COLO668 (cell line): ENCODE data around the gene S100A3.
"Not testable (repeated sequence)": the region's sequence is repeated elsewhere in the genome, so short reads cannot be mapped to it uniquely, and the experiment has no call there.

Source experiments
- DNase-seq: peaks from one replicate; lab custom pipeline; 2025; ENCODE audit not compliant: unreplicated experiment; lab: John Stamatoyannopoulos, UW

S100A3 gene, protein sequence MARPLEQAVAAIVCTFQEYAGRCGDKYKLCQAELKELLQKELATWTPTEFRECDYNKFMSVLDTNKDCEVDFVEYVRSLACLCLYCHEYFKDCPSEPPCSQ

GRCh38 chr1:153548722-153549688 lies at the start of gene S100A3:
Gene S100A3, minus strand, starts transcription at chr1:153549258. Its CDS starts 773 bp downstream, at chr1:153548485.
- no peak for DNase-seq

DNA sequence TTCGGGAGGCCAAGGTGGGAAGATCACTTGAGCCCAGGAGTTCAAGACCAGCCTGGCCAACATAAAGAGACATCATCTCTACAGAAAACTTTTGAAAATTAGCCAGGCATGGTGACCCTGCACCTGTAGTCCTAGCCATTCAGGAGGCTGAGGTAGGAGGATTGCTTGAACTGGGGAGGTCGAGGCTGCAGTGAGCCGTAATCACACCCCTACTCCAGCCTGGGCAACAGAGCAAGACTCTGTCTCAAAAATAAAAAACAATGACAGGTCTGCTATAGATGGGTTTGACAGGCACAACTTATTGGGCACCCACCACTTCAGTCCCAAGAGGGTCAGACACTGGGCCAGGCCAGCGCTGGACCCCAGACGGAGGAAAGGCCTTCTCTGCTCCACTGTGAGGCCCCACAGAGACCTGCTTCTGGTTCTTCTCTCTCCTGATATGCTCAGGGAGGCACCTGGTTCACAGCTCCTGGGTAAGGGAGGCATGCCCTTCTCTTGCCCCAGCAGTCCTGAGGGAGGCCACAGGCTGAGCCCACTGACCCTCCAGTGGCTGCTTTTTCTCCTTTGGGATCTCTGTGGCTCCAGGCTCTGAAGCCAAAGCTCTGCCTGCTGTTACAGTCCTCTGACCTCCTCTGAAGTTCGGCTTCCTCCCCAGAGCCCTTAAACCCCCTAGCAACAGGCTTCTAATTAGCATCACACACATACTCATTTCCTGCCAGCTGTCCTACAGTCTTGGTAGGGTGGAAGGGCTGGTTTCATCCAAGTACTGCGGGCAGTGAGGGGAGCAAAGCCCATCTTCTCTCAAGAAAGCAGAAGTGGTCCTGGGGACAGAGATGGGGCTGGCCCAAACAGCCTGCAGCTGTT lies 49.5 kb upstream of the S100A3 start:
- DNase-seq: peak; percentile 23

- no peak for DNase-seq
Measured at GRCh38 chr1:153597206-153597605, 48.1 kb upstream of the S100A3 start.

DNA sequence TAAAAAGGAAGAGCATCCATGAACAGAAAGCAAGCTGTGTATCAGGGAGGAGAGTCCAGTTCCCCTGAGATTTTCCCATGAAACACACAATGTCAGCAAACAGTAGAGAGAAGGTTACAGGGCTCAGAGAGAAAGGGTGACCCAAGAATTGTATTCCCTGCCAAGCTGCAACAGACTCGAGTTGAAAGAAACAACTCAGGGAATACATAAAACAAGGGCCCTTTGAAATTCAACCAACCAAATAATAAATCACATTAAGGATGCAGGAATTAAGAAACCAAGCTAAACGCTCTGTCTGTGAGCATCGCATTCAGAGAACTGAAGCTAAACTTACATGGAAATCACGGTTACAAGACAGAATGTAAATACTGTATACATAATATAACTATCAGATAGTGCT lies 43.7 kb upstream of the S100A3 start:
- DNase-seq: no peak

- DNase-seq: no peak
Measured at GRCh38 chr1:153588482-153588881, 39.4 kb upstream of the S100A3 start.

DNA sequence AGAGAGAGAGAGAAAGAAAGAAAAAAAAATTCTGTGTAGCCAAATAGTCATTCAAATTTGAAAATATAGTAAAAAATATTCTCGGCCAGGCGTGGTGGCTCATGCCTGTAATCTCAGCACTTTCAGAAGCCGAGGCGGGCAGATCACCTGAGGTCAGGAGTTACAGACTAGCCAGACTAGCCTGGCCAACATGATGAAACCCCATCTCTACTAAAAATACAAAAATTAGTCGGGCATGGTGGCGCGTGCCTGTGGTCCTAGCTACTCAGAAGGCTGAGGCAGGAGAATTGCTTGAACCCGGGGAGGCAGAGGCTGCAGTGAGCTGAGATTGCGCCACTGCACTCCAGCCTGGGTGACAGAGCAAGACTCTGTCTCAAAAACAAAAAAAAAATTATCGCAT lies 39.0 kb upstream of the S100A3 start:
- DNase-seq: not testable (repeated sequence)

GRCh38 chr1:153587314-153587713 lies 38.3 kb upstream of the S100A3 start:
- DNase-seq: no peak

GRCh38 chr1:153586347-153586746 lies 37.3 kb upstream of the S100A3 start:
- DNase-seq: no peak

DNA sequence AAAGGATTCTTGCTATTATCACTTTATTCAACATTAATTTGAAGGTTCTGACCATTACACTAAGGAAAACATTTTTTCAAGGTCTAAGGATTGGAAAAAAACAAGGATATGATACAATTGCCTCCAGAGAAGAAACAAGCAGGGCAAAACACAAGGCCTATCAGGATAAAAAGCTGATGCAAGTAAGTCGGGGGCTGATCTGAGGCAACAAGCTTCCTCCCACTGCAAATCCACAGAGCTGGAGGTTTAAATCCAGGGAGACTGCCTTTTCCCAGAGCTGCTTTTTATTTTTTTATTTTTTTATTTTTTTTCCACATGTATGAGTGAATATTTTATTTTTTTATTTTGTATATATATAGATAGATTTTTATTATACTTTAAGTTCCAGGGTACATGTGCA lies 35.9 kb upstream of the S100A3 start:
- DNase-seq: no peak

DNA sequence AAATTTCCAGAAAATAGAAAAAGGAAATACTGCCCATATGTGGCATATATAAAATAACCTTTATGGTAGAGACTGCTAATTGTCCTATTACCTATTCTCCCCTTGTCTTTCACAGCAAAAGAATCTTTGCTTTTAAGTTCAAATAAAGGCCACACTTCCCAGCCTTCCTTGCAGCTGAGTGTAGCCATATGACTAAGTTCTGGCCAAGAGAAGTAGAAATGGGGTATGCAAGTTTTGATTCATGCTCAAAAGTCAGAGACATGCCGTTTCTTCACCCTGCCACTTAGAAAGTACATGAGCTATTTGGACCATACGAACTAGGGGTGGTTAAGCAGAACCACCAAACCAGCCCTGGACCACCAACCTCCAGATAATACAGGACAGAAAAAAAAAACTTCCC lies 34.9 kb upstream of the S100A3 start:
- DNase-seq: no peak

GRCh38 chr1:153583514-153583913 lies 34.5 kb upstream of the S100A3 start:
- not testable (repeated sequence) for DNase-seq

DNA sequence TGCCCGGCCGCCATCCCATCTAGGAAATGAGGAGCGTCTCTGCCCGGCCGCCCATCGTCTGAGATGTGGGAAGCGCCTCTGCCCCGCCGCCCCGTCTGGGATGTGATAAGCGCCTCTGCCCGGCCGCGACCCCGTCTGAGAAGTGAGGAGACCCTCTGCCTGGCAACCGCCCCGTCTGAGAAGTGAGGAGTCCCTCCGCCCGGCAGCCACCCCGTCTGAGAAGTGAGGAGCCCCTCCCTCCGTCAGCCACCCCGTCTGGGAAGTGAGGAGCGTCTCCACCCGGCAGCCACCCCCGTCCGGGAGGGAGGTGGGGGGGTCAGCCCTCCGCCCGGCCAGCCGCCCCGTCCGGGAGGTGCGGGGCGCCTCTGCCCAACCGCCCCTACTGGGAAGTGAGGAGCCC lies 33.8 kb upstream of the S100A3 start:
- DNase-seq: not testable (repeated sequence)

GRCh38 chr1:153578936-153579335 lies 29.9 kb upstream of the S100A3 start:
- no peak for DNase-seq

- DNase-seq: no peak
Measured at GRCh38 chr1:153578490-153578889, 29.4 kb upstream of the S100A3 start.

GRCh38 chr1:153577624-153578051 lies 28.6 kb upstream of the S100A3 start:
- no peak for DNase-seq

- DNase-seq: no peak
Measured at GRCh38 chr1:153577138-153577537, 28.1 kb upstream of the S100A3 start.

- not testable (repeated sequence) for DNase-seq
Measured at GRCh38 chr1:153575497-153575896, 26.4 kb upstream of the S100A3 start.

DNA sequence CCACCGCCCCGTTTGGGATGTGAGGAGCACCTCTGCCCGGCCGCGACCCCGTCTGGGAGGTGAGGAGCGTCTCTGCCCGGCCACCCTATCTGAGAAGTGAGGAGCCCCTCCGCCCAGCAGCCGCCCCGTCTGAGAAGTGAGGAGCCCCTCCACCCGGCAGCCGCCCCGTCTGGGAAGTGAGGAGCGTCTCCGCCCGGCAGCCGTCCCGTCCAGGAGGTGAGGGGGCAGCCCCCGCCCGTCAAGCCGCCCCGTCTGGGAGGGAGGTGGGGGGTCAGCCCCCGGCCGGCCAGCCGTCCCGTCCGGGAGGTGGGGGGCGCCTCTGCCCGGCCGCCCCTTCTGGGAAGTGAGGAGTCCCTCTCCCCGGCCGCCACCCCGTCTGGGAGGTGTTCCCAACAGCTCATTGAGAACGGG lies 26.0 kb upstream of the S100A3 start:
- DNase-seq: not testable (repeated sequence)

DNA sequence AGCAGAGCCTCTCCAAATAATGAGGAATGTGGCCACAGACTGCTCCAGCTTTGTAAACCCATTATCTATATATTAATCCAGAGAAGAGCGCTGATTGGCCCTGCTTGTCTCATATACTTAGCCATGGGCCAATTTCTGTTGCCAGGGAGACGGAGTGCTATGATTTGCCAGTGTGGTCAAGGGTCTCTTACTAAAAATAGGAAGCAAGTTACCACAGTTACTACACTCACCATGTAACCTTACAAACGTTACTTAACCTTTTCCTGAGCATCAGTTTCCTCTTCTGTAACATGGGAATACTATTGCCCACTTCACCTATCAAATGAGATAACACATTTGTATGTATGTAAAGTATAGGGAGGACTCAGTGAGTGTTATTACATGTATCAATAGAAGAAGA lies 24.3 kb upstream of the S100A3 start:
- DNase-seq: no peak

DNA sequence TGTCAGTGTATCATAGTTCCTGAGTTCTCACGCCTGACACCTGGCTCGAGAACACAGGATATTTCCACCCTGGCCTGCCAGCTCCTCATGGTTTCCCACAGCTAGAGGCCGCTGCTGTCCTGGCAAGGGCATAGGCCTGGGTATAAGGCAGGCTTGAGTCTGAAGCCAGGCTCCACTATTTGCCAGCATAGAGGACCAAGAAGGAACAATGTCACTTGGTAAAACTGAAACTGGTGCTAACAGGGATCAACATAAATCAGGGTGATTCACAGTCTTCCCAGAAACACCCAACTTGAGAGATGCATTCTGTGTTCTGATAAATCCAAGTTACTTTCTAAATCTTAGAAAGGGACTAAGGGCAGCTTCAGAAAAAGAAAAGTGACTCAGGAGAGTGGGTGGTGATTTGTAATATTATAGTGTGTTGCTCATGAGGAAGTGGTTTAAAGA lies 23.5 kb upstream of the S100A3 start:
- DNase-seq: peak; percentile 73

DNA sequence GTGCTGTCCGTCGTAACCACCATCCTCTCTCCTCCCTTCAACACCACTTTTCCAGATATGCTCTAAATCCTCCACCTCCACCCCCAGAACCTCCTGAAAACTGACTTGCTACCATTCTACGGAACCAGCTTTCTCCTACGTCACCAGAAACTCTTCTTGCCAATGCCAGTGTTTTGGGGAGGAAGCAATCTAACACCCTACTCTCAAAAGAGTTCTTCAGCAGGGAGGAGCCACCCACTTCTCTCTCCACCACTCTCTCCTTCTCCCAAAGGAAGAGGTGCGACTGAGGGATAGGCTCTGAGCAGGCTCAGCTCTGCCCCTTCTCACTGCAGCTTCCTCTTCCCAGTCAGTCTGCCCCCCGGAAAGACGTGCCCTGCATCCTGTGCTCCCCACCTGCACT lies 22.6 kb upstream of the S100A3 start:
- no peak for DNase-seq
